ENCODE data around the gene AGBL3.
"Not testable (repeated sequence)": the region's sequence is repeated elsewhere in the genome, so short reads cannot be mapped to it uniquely, and the experiment has no call there.

The AGBL3 gene

DNA sequence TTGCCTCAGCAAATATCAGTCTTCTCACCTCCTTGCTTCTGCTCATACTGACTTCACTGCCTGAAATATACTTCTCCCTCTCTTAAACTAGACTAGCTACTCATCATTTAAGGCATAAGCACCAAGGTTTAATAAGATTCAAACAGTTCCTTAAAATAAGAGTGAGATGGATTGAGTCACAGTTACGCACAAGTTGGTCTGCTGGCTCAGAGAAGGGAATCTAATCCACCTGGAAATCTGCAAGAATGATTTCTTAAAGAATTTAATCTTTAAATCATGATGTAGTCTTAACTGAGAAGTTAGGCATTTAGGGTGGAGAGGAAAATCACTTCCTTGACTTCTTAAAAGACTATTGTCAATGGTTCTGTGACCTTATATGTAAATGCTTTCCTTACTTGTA lies 105.4 kb downstream of the AGBL3 start:
- Histone ChIP-seq H3K9me3 (ENCODE audit: control insufficient read depth, low read length) (no peaks in the 10 kb centered on the region), H3K4me3 (ENCODE audit: low read length) (no peak overlapping the region), H3K27me3 (ENCODE audit: control insufficient read depth, insufficient read depth, low read length) (no peaks in the 10 kb centered on the region), H3K36me3 (ENCODE audit: control insufficient read depth, insufficient read depth, low read length) (no peaks in the 10 kb centered on the region), H3K9ac (ENCODE audit: low read length) (no peak overlapping the region), H3K4me1 (ENCODE audit: control insufficient read depth, insufficient read depth, low read length) (no peaks in the 10 kb centered on the region)

GRCh38 chr7:135094472-135095237 lies 108.3 kb downstream of the AGBL3 start:
- Histone ChIP-seq H3K27me3 (ENCODE audit: control insufficient read depth, insufficient read depth, low read length) (no peaks in the 10 kb centered on the region), H3K9ac (ENCODE audit: low read length) (no peak overlapping the region), H3K4me3 (ENCODE audit: low read length) (no peak overlapping the region), H3K4me1 (ENCODE audit: control insufficient read depth, insufficient read depth, low read length) (no peaks in the 10 kb centered on the region), H3K36me3 (ENCODE audit: control insufficient read depth, insufficient read depth, low read length) (no peaks in the 10 kb centered on the region), H3K9me3 (ENCODE audit: control insufficient read depth, low read length) (no peaks in the 10 kb centered on the region)

GRCh38 chr7:135095450-135095849 lies 109.1 kb downstream of the AGBL3 start:
- Histone ChIP-seq H3K4me1 (ENCODE audit: control insufficient read depth, insufficient read depth, low read length) (no peaks in the 10 kb centered on the region), H3K9ac (ENCODE audit: low read length) (no peak overlapping the region), H3K4me3 (ENCODE audit: low read length) (no peak overlapping the region), H3K27me3 (ENCODE audit: control insufficient read depth, insufficient read depth, low read length) (no peaks in the 10 kb centered on the region), H3K9me3 (ENCODE audit: control insufficient read depth, low read length) (no peaks in the 10 kb centered on the region), H3K36me3 (ENCODE audit: control insufficient read depth, insufficient read depth, low read length) (no peaks in the 10 kb centered on the region)

DNA sequence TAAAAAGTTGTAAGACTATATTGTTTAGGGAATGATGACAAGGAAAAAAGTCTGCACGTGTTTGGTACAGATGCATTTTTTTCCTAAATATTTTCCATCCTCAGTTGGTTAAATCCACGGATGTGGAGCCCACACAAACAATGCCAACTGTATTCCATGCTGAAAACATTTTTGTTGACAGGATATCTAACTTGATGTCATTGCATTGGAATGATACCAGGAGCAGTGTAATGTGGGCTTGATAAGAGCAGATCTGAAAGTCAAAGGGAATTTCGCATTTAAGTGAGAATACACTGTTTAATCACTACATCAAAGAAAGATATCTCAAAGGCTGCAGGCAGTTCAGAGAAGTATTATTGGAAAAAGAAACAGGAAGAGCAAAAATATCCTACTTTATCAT lies 112.1 kb downstream of the AGBL3 start:
- Histone ChIP-seq H3K4me1 (ENCODE audit: control insufficient read depth, insufficient read depth, low read length) (no peaks in the 10 kb centered on the region), H3K4me3 (ENCODE audit: low read length) (no peak overlapping the region), H3K27me3 (ENCODE audit: control insufficient read depth, insufficient read depth, low read length) (no peaks in the 10 kb centered on the region), H3K9me3 (ENCODE audit: control insufficient read depth, low read length) (no peaks in the 10 kb centered on the region), H3K9ac (ENCODE audit: low read length) (no peak overlapping the region), H3K36me3 (ENCODE audit: control insufficient read depth, insufficient read depth, low read length) (no peaks in the 10 kb centered on the region)

- Histone ChIP-seq H3K9me3 (ENCODE audit: control insufficient read depth, low read length) (no peaks in the 10 kb centered on the region), H3K9ac (ENCODE audit: low read length) (no peak overlapping the region), H3K4me3 (ENCODE audit: low read length) (no peak overlapping the region), H3K27me3 (ENCODE audit: control insufficient read depth, insufficient read depth, low read length) (no peaks in the 10 kb centered on the region), H3K4me1 (ENCODE audit: control insufficient read depth, insufficient read depth, low read length) (no peaks in the 10 kb centered on the region), H3K36me3 (ENCODE audit: control insufficient read depth, insufficient read depth, low read length) (no peaks in the 10 kb centered on the region)
Measured at GRCh38 chr7:135100856-135101255, 114.5 kb downstream of the AGBL3 start.

DNA sequence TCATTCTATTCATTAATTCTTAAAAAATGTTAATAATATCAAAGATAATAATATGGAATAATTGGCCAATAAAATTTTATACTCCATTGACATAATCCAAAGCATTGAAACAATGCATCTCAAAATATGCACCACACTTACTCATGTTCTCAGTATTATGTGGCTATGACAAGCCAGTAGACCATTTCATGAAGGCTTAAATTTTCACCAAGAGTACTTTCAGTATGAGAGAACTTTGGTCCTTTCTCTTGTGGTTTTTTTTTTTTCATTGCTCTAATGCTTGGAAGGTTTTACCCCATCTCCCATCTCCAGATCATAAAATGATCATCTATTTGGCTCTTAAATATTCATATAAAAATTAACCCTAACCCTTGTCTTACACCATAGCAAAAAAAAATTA lies 116.1 kb downstream of the AGBL3 start:
- H3K4me3 ChIP-seq (ENCODE audit: low read length) = no peak overlapping the region
- no peaks in the 10 kb centered on the region for H3K27me3 ChIP-seq (ENCODE audit: control insufficient read depth, insufficient read depth, low read length)
- no peaks in the 10 kb centered on the region for H3K9me3 ChIP-seq (ENCODE audit: control insufficient read depth, low read length)
- H3K36me3 ChIP-seq (ENCODE audit: control insufficient read depth, insufficient read depth, low read length) = no peaks in the 10 kb centered on the region
- H3K9ac ChIP-seq (ENCODE audit: low read length) = no peak overlapping the region
- no peaks in the 10 kb centered on the region for H3K4me1 ChIP-seq (ENCODE audit: control insufficient read depth, insufficient read depth, low read length)

GRCh38 chr7:135109562-135109961 lies 123.3 kb downstream of the AGBL3 start:
- Histone ChIP-seq H3K9ac (ENCODE audit: low read length) (no peak overlapping the region), H3K36me3 (ENCODE audit: control insufficient read depth, insufficient read depth, low read length) (no peaks in the 10 kb centered on the region), H3K27me3 (ENCODE audit: control insufficient read depth, insufficient read depth, low read length) (no peaks in the 10 kb centered on the region), H3K9me3 (ENCODE audit: control insufficient read depth, low read length) (no peaks in the 10 kb centered on the region), H3K4me1 (ENCODE audit: control insufficient read depth, insufficient read depth, low read length) (no peaks in the 10 kb centered on the region), H3K4me3 (ENCODE audit: low read length) (no peak overlapping the region)

GRCh38 chr7:135109976-135110375 lies 123.7 kb downstream of the AGBL3 start:
- Histone ChIP-seq H3K27me3 (ENCODE audit: control insufficient read depth, insufficient read depth, low read length) (no peaks in the 10 kb centered on the region), H3K4me1 (ENCODE audit: control insufficient read depth, insufficient read depth, low read length) (no peaks in the 10 kb centered on the region), H3K36me3 (ENCODE audit: control insufficient read depth, insufficient read depth, low read length) (no peaks in the 10 kb centered on the region), H3K9me3 (ENCODE audit: control insufficient read depth, low read length) (no peaks in the 10 kb centered on the region), H3K9ac (ENCODE audit: low read length) (no peak overlapping the region), H3K4me3 (ENCODE audit: low read length) (no peak overlapping the region)

DNA sequence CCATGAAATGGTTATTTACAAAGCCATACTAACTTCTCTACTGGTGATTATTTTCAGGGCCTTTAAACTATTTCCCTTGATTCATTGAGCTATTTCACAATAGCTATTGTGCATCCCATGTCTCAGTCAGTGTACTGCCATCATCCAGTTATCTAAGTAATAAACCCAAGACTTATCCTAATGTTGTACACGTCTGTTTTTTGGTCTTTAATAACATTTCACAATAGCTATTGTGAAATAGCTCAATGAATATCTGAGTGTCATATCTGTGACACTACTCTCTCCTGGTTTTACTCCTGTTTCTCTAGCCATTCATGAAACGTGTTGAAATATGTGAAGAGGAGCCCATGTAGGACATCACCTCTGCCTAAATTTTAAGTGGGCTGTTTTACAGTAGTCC lies 125.1 kb downstream of the AGBL3 start:
- H3K9ac ChIP-seq (ENCODE audit: low read length) = no peak overlapping the region
- H3K4me3 ChIP-seq (ENCODE audit: low read length) = no peak overlapping the region
- no peaks in the 10 kb centered on the region for H3K9me3 ChIP-seq (ENCODE audit: control insufficient read depth, low read length)
- no peaks in the 10 kb centered on the region for H3K4me1 ChIP-seq (ENCODE audit: control insufficient read depth, insufficient read depth, low read length)
- no peaks in the 10 kb centered on the region for H3K27me3 ChIP-seq (ENCODE audit: control insufficient read depth, insufficient read depth, low read length)
- no peaks in the 10 kb centered on the region for H3K36me3 ChIP-seq (ENCODE audit: control insufficient read depth, insufficient read depth, low read length)

GRCh38 chr7:135114622-135115021 lies 128.3 kb downstream of the AGBL3 start:
- Histone ChIP-seq H3K9me3 (ENCODE audit: control insufficient read depth, low read length) (no peaks in the 10 kb centered on the region), H3K9ac (ENCODE audit: low read length) (no peak overlapping the region), H3K36me3 (ENCODE audit: control insufficient read depth, insufficient read depth, low read length) (no peaks in the 10 kb centered on the region), H3K4me3 (ENCODE audit: low read length) (no peak overlapping the region), H3K27me3 (ENCODE audit: control insufficient read depth, insufficient read depth, low read length) (no peaks in the 10 kb centered on the region), H3K4me1 (ENCODE audit: control insufficient read depth, insufficient read depth, low read length) (no peaks in the 10 kb centered on the region)

GRCh38 chr7:135117096-135117495 lies 130.8 kb downstream of the AGBL3 start:
- Histone ChIP-seq H3K27me3 (ENCODE audit: control insufficient read depth, insufficient read depth, low read length) (no peaks in the 10 kb centered on the region), H3K4me3 (ENCODE audit: low read length) (no peak overlapping the region), H3K4me1 (ENCODE audit: control insufficient read depth, insufficient read depth, low read length) (no peaks in the 10 kb centered on the region), H3K36me3 (ENCODE audit: control insufficient read depth, insufficient read depth, low read length) (no peaks in the 10 kb centered on the region), H3K9ac (ENCODE audit: low read length) (no peak overlapping the region), H3K9me3 (ENCODE audit: control insufficient read depth, low read length) (no peaks in the 10 kb centered on the region)

GRCh38 chr7:135121868-135122267 lies 135.6 kb downstream of the AGBL3 start:
- H3K9ac ChIP-seq (ENCODE audit: low read length) = no peak overlapping the region
- H3K4me1 ChIP-seq (ENCODE audit: control insufficient read depth, insufficient read depth, low read length) = no peaks in the 10 kb centered on the region
- H3K27me3 ChIP-seq (ENCODE audit: control insufficient read depth, insufficient read depth, low read length) = no peaks in the 10 kb centered on the region
- no peak overlapping the region for H3K4me3 ChIP-seq (ENCODE audit: low read length)
- no peaks in the 10 kb centered on the region for H3K36me3 ChIP-seq (ENCODE audit: control insufficient read depth, insufficient read depth, low read length)
- H3K9me3 ChIP-seq (ENCODE audit: control insufficient read depth, low read length) = no peaks in the 10 kb centered on the region

- not testable (repeated sequence) for H3K4me3 ChIP-seq (ENCODE audit: low read length); H3K36me3 ChIP-seq (ENCODE audit: control insufficient read depth, insufficient read depth, low read length); H3K9me3 ChIP-seq (ENCODE audit: control insufficient read depth, low read length); H3K4me1 ChIP-seq (ENCODE audit: control insufficient read depth, insufficient read depth, low read length); H3K9ac ChIP-seq (ENCODE audit: low read length); H3K27me3 ChIP-seq (ENCODE audit: control insufficient read depth, insufficient read depth, low read length)
Measured at GRCh38 chr7:135124631-135125030, 138.3 kb downstream of the AGBL3 start.

All from mucosa of stomach (tissue), 1 donor.